NCI-H82 treated with DMSO at 0.1 percent for 48 hours (cell line): ENCODE measurements around the gene STK4.
"Not testable (repeated sequence)": the region's sequence is repeated elsewhere in the genome, so short reads cannot be mapped to it uniquely, and the experiment has no call there.

ENCODE experiments used
- DNase-seq: peaks from one replicate; lab custom pipeline; 2025; ENCODE audit not compliant: unreplicated experiment; lab: John Stamatoyannopoulos, UW

Gene STK4

GRCh38 chr20:45021631-45022030, 55.3 kb downstream of the STK4 start:
- no peak for DNase-seq

GRCh38 chr20:45023140-45023539, 56.8 kb downstream of the STK4 start:
- DNase-seq: not testable (repeated sequence)

DNA sequence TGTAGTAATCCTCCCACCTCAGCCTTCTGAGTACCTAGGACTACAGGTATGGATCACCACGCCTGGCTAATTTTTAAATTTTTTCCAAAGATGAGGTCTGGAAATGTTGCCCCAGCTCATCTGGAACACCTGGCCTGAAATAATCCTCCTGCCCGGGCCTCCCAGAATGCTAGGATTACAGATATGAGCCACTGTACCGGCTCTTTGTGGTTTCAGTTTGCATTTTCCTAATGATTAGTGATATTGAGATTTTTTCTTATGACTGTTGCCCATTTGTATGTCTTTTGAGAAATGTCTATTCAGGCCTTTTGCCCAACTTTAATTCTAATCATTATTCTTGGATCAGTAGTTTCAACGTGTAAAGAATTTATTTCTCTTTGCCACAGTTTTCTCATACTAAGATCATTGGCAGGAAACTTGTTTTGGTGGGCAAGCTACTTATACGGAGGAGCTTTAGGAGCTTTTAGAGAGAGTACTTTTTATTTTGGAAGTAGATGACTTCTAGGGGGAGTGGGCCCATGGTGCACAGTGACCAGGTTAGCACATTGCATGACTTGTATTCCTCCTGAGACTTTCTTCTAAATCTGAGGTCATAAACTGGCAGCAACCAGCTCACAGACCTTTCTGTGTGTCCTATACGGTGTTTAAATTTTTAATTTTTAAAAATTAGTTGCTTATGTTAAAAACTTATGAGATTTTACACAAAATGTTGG, 62.3 kb downstream of the STK4 start:
- no peak for DNase-seq

- DNase-seq: no peak
These were observed 63.6 kb downstream of the STK4 start for GRCh38 chr20:45029884-45030283.

DNA sequence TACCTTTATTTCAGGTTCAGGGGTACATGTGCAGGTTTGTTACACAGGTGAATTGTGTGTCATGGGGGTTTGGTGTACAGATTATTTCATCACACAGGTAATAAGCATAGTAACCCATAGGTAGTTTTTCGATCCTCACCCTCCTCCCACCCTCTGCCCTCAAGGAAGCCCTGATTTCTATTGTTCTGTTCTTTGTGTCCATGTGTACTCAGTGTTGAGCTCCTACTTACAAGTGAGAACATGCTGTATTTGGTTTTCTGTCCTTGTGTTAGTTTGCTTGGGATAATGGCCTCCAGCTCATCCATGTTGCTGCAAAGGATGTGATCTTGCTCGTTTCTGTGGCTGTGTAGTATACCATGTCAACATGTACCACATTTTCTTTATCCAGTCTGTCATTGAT, 66.0 kb downstream of the STK4 start:
- no peak for DNase-seq

- no peak for DNase-seq
These were observed 66.5 kb downstream of the STK4 start for GRCh38 chr20:45032781-45033180.

DNA sequence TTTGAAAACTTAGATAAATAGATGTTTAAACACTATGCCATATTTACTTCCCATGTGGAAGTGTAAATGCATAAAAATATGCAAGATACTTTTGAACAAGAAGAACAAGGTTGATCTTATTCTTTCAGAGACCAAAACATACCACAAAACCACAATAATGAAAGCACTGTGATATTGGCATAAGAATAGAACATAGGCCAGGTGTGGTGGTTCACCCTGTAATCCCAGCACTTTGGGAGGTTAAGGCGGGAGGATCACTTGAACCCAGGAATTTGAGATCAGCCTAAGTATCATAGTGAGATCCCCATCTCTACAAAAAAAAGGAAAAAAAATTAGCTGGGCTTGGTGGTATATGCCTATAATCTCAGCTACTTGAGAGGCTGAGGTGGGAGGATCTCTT, 68.1 kb downstream of the STK4 start:
- DNase-seq: no peak

DNA sequence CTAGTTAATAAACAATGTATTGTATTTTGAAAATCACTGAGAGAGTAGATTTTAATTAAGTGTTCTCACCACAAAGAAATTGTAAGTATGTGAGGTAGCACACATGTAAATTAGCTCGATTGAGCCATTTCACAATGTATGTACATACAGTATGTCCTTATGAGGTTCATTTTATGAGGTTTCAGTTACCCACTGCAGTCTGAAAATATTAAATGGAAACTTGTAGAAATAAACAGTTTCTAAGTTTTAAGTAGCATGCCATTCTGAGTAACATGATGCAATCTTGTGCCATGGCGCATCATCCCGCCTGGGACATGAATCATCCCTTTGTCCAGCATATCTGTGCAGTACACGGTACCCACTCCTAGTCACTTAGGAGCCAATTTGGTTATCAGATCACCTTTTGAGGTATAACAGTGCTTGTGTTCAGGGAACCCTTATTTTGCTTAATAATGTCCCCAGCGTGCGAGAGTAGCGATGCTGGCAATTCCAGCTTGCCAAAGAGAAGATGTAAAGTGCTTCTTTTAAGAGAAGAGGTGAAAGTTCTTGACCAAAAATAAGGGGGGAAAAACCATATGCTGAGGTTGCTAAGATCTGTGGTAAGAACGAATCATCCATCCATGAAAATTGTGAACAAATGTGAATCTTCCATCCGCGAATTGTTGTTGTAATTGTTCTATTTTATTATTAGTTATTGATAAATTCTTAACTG, 69.9 kb downstream of the STK4 start:
- DNase-seq: no peak

DNA sequence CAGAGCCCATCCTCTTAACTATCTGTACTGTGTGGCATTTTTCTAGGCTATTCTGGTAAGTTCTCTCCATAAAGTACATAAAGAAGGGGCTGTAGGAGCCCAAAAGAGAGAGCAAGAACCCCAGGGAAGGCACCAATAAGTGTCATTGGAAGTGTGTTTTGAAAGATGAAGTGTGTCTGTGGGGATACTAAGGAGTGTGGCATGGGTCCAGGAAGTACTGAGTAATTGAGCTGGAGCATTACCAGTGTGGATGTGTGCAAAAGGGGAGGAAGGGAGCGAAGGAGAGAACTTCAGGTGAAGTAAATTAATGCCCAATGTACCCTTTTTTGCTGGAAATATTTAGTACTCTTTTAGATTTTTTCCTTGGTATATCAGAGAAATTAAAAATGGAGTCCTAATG, 70.7 kb downstream of the STK4 start:
- no peak for DNase-seq

- DNase-seq: no peak
These were observed 71.3 kb downstream of the STK4 start for GRCh38 chr20:45037635-45038034.

DNA sequence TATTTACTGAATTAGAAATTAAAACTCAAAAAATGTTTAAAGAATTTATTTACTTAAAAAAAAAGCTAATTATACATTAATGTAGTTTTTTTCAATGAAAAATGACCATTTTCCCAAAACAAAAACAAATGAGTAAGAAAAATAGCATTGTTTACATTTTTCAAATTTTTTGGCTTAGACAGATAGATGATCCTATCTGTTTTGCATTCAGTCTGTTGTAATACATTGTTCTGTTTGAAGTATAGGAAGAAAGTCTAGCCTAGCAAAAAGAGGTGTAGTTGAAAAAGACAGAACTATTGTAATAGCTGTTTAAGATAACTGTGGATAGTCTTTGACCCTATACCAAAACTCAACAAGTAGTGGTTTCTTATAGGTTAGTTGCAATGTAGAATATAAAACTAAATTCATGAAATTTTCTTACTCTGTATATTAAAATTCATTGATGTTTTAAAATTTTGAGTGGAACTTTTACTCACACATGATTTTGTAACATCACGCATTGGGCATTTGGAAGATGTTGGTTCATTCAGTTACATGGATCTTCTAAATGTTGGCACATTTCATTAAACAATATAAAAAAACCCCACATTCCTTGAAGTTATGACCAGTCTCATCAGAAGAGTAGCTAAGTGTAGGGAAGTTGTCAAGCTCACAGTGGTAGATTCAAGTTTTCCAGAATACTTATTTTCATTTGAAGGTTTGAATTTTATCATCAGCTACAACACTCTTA, 72.6 kb downstream of the STK4 start:
- DNase-seq: no peak

DNA sequence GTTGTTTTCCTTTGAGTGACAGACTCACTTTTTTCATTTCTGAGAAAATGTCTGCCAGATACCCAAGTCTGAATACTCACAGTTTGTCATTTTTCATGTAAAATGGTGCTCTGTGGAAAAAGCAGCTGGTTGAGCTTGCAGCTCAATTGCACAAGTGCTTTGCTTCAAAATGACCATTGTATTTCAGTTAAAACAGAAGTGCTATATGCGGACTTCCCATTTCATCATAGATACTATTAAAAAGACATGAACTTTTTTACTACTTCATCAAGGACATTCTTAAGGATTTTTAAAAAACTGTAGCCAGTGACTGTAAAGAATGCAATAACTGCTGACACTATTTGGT, 73.1 kb downstream of the STK4 start:
- DNase-seq: no peak

GRCh38 chr20:45041464-45042337, 75.4 kb downstream of the STK4 start:
- no peak for DNase-seq

DNA sequence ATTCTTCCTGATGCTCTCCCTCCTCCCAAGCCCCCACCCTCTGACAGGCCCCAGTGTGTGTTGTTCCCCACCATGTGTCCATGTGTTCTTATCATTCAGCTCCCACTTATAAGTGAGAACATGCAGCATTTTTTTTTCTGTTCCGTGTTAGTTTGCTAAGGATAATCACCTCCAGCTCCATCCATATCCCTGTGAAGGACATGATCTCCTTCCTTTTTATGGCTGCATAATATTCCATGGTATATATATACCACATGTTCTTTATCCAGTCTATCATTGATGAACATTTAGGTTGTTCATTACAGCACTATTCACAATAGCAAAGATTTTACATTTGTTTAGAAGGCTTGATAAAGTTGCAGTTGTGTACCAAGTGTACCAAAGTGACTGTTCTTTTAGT, 76.7 kb downstream of the STK4 start:
- DNase-seq: no peak

DNA sequence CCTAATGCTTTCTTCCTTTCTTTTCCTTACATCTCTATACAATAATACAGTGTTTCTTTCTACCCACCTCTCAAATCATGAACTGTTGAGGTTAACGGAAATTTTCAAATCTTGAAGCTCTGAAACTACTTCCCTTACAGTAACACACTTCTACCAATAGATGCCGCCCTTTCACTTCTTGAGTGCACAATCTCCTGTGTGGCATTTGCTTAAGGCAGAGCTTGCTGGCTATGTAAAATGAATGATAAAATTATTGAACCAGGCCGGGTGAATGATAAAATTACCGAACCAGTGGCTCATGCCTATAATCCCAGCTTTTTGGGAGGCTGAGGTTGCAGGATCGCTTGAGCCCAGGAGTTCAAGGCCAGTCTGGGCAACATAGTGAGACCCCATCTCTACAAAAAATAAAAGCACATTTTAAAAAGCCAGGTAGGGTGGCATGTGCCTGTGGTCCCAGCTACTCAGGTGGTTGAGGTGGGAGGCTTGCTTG, 77.8 kb downstream of the STK4 start:
- peak; percentile 41 for DNase-seq

DNA sequence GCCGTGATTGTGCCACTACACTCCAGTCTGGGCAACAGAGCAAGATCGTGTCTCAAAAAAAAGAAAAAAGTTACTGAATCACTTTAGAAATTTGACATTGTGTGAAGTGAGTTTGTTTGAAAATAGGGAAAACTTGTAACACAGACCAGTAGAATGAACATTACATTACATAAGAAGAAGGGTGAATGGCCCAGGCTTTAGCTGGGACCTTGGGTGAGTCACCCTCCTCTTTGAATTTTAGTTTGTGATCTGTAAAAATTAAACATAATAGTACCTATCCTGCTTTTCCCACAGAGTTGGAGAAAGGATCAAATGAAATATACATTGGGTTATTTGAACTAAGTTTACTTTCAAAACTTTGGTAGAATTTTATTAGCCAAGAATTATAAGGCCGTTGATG, 78.3 kb downstream of the STK4 start:
- no peak for DNase-seq

- DNase-seq: no peak
These were observed 81.3 kb downstream of the STK4 start for GRCh38 chr20:45047581-45048119.

DNA sequence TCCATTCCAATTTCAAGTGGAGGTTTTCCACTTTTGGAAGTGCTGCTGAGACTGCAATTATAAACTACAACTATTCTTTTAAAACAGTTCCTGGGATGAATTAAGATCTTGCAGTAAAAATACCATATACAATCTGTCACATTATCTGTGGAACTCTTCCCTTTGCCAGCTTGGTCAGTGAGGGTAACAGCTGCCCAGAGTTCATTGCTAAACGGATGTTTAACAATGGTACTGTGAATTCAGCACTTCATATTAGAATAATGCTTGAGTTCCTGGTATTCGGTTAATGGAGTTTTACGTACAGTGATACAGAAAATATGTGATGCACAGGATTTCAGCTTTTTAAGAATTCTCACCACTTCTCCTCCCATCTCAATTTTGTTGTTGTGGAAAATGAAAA, 83.1 kb downstream of the STK4 start:
- no peak for DNase-seq

GRCh38 chr20:45049904-45050471, 83.7 kb downstream of the STK4 start:
- DNase-seq: no peak
